ENCODE measurements around the gene IQCM.

The IQCM gene

GRCh38 chr4:149708513-149709130 is 107.0 kb downstream of the IQCM start:
- DNase-seq, result no peak

- no peak for DNase-seq
Measured at GRCh38 chr4:149707862-149708261, 107.8 kb downstream of the IQCM start.

GRCh38 chr4:149706942-149707341 is 108.7 kb downstream of the IQCM start:
- DNase-seq, result no peak

- DNase-seq, result no peak
Measured at GRCh38 chr4:149702414-149703293, 113.0 kb downstream of the IQCM start.

- no peak for DNase-seq
Measured at GRCh38 chr4:149701435-149702156, 114.0 kb downstream of the IQCM start.

- DNase-seq, result no peak
Measured at GRCh38 chr4:149700272-149700671, 115.4 kb downstream of the IQCM start.

GRCh38 chr4:149699642-149700041 is 116.0 kb downstream of the IQCM start:
- no peak for DNase-seq

GRCh38 chr4:149690726-149691125 is 124.9 kb downstream of the IQCM start:
- DNase-seq, result no peak

- no peak for DNase-seq
Measured at GRCh38 chr4:149684516-149684915, 131.1 kb downstream of the IQCM start.

- no peak for DNase-seq
Measured at GRCh38 chr4:149676076-149676475, 139.6 kb downstream of the IQCM start.

GRCh38 chr4:149645790-149646189 is 169.9 kb downstream of the IQCM start:
- no peak for DNase-seq

GRCh38 chr4:149638073-149638472 is 177.6 kb downstream of the IQCM start:
- DNase-seq, result no peak

GRCh38 chr4:149634368-149634767 is 181.3 kb downstream of the IQCM start:
- peak; percentile 3 for DNase-seq

GRCh38 chr4:149631629-149632028 is 184.0 kb downstream of the IQCM start:
- no peak for DNase-seq

- no peak for DNase-seq
Measured at GRCh38 chr4:149630064-149630463, 185.6 kb downstream of the IQCM start.

GRCh38 chr4:149605601-149606378 is 209.9 kb downstream of the IQCM start:
- DNase-seq, result no peak

- no peak for DNase-seq
Measured at GRCh38 chr4:149604827-149605226, 210.8 kb downstream of the IQCM start.

- no peak for DNase-seq
Measured at GRCh38 chr4:149595500-149595899, 220.1 kb downstream of the IQCM start.

GRCh38 chr4:149589826-149590225 is 225.8 kb downstream of the IQCM start:
- DNase-seq, result no peak

- DNase-seq, result no peak
Measured at GRCh38 chr4:149584722-149585121, 230.9 kb downstream of the IQCM start.

GRCh38 chr4:149574971-149575370 is 240.7 kb downstream of the IQCM start:
- DNase-seq, result no peak

- no peak for DNase-seq
Measured at GRCh38 chr4:149572716-149573115, 242.9 kb downstream of the IQCM start.

GRCh38 chr4:149555799-149556198 is 259.8 kb downstream of the IQCM start:
- DNase-seq, result no peak
